Measurements from ENCODE around the gene FAF1.

Gene FAF1

DNA sequence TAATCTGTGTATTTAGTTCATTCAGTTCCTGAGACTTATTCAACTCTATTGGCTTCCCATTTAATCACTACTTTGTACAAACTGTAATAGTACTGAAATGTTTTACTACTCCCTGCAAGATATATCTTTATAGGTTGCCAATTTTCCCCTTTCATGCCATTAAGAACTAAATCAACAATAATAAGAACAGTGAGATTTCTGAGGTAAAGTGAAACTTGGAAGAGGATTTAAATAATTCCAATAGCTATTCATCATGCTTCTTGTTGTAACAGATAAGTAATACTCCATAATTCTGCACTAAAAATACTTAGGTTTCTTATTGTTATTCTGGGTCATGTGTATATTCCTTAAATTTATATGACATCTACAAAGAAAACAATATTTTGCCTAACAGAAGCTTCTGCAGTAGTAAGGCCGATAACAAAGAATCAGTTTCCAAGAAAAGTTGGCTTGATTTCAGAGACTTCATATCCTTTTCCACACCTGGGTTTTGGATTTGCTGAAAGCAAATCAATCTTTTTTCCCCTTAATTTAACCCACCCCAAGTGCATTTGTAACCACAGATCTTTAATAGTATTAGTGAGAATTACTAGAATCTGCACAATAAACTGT, 258.3 kb downstream of the FAF1 start:
- no peak for TF ChIP-seq GATA1 (IDR thresholded peaks at IDR 0.05; ENCODE audit: low read depth, low read length)
- TF ChIP-seq POLR2A (IDR thresholded peaks at IDR 0.05; ENCODE audit: low read length), result no peak
- no peak for DNase-seq

DNA sequence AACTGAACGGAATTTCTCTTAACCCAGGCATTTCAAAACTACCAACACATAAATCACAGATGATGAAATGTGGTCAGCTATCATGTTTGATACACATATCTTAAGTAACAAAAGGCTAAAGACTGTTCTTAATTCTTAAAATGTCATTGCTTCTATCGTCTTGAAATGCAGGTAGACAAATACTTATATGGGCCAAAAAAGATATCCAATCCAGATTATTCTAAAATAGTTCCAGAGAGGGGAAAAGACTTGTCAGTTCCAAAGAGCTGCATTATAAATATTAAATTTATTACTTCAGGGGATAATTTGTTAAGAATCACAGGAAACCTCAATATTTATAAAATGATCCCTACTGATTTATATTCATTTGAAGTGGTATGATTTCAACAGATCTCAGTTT, 259.4 kb downstream of the FAF1 start:
- TF ChIP-seq POLR2A (IDR thresholded peaks at IDR 0.05; ENCODE audit: low read length) (no peak), GATA1 (IDR thresholded peaks at IDR 0.05; ENCODE audit: low read depth, low read length) (no peak)
- no peak for DNase-seq

DNA sequence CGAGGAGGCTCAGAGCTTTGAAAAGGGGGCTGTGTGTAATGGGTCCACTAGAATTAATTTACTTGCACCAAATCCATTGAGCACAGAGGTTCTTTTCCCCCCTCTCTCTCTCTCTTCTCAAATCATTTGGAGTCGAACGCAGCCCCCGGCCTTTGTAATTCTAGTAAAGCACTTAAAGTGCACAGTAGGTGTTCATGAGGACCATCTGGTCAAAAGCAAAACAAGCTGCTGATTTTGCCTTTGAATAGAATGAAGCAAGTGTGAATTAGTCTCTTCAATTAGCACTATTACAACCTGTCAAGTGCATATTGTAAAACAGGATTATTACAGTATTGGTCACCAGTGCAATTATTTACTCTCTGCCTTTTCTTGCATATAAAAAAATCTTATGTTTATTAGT, 259.9 kb downstream of the FAF1 start:
- no peak for DNase-seq
- TF ChIP-seq POLR2A (IDR thresholded peaks at IDR 0.05; ENCODE audit: low read length), result no peak
- no peak for TF ChIP-seq GATA1 (IDR thresholded peaks at IDR 0.05; ENCODE audit: low read depth, low read length)

DNA sequence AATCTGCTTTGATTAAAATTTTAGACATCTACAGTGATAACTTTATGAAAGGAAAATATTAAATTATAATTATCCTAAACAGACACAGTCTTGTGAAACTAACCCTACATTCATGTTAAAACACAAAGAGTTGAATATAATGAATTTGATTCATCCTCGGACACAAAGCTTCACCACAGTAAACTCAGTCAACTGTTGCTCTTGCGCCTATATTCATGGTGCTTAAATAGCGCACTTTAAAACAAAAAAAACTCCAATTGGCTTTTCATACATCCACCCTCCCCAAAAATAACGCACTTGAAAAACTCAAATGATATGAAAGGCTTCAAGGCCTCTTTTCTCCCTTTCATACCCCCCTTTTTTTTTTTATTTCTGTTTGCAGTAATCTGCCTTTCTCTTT, 260.3 kb downstream of the FAF1 start:
- no peak for TF ChIP-seq POLR2A (IDR thresholded peaks at IDR 0.05; ENCODE audit: low read length)
- TF ChIP-seq GATA1 (IDR thresholded peaks at IDR 0.05; ENCODE audit: low read depth, low read length), result no peak
- no peak for DNase-seq

GRCh38 chr1:50697440-50698421, 262.3 kb downstream of the FAF1 start:
- no peak for DNase-seq
- TF ChIP-seq GATA1 (IDR thresholded peaks at IDR 0.05; ENCODE audit: low read depth, low read length), result no peak
- no peak for TF ChIP-seq POLR2A (IDR thresholded peaks at IDR 0.05; ENCODE audit: low read length)

DNA sequence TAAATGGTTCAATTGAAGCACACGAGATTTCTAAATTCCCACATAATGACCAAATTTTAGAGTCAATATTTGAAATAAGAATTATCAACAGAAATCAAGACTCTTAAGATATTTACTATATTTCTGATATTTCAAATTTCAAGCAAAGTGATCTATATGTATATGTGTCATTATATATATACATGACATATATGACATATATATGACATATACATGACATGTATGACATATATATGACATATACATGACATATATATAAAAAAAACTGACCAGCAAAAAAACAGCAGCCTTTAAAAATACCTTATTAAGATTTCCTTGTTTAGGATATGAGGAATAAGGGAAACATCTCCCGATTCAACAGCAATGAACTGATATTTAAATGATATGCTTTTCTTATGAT, 266.2 kb downstream of the FAF1 start:
- TF ChIP-seq POLR2A (IDR thresholded peaks at IDR 0.05; ENCODE audit: low read length) (no peak), GATA1 (IDR thresholded peaks at IDR 0.05; ENCODE audit: low read depth, low read length) (no peak)
- no peak for DNase-seq

DNA sequence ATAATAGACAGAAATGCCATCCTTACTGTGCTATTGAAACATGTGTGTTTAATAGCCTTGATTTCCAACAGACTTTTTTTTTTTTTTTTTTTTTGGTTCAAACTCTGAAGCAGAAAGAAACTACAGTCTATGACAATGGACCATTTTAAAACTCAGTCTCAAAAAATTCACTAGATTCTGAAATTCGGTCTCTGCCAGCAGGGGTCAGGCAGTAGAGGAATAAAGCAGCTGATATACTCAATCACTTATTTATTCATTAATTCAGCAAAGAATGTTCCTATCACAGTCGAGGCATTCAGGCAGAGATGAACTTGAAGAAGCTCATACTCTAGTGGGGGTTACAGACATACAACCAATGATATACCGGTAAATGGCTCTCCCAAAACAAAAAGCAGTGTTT, 275.9 kb downstream of the FAF1 start:
- no peak for DNase-seq
- TF ChIP-seq POLR2A (IDR thresholded peaks at IDR 0.05; ENCODE audit: low read length), result no peak

DNA sequence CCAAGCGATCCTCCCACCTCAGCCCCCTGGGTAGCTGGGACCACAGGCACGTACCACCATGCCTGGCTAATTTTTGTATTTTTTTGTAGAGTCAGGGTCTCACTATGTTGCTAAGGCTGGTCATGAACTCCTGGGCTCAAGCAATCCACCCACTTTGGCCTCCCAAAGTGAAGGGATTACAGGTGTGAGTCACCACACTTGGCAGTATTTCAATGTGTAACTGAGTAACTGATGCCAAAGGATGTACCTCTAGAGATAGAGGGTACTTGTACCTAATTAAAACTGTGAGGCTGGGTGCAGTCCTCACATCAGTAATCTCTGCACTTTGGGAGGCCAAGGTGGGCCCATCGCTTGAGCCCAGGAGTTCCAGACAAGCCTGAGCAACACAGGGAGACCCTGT, 278.1 kb downstream of the FAF1 start:
- no peak for DNase-seq
- no peak for TF ChIP-seq POLR2A (IDR thresholded peaks at IDR 0.05; ENCODE audit: low read length)
- TF ChIP-seq GATA1 (IDR thresholded peaks at IDR 0.05; ENCODE audit: low read depth, low read length), result no peak

- DNase-seq, result no peak
- TF ChIP-seq GATA1 (IDR thresholded peaks at IDR 0.05; ENCODE audit: low read depth, low read length) (no peak), POLR2A (IDR thresholded peaks at IDR 0.05; ENCODE audit: low read length) (no peak)
Measured at GRCh38 chr1:50667710-50668356, 292.2 kb downstream of the FAF1 start.

- TF ChIP-seq GATA1 (IDR thresholded peaks at IDR 0.05; ENCODE audit: low read depth, low read length) (no peak), POLR2A (IDR thresholded peaks at IDR 0.05; ENCODE audit: low read length) (no peak)
- no peak for DNase-seq
Measured at GRCh38 chr1:50667272-50667671, 292.8 kb downstream of the FAF1 start.

DNA sequence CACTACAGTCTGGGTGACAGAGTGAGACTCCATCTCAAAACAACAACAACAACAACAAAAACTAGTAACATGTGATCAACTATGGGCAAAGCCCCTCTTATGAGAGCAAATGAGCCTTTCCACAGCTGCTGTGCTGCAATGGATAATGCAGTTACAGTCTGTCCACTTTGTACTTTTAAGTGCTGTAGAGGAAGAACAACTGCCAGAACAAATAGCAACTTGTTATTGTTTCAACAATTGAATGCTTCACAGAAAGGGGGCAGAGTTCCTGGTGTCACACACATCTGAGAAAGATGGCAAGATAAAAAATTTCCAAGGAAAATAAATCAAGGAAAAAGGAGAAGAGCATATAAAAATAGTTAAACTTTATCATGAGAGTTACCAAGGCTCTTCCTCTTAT, 293.2 kb downstream of the FAF1 start:
- no peak for TF ChIP-seq POLR2A (IDR thresholded peaks at IDR 0.05; ENCODE audit: low read length)
- TF ChIP-seq GATA1 (IDR thresholded peaks at IDR 0.05; ENCODE audit: low read depth, low read length), result no peak
- DNase-seq, result no peak

DNA sequence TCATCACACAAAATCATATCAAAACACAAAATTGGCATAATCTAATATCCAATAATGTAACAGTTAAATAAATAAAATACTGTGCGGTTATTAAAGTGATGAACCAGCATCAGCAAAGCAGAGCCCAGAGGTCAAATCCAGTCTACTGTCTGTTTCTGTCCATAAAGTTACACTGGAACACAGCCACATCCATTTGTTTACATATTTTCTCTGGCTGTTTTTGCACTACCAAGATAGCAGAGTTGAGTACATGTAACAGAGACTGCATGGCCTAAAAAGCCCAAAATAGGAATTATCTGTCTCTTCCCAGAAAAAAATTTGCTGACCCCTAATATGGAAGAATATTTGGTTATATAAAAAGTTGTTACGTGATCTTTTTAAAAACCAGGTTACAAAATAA, 294.7 kb downstream of the FAF1 start:
- no peak for DNase-seq
- TF ChIP-seq GATA1 (IDR thresholded peaks at IDR 0.05; ENCODE audit: low read depth, low read length) (no peak), POLR2A (IDR thresholded peaks at IDR 0.05; ENCODE audit: low read length) (no peak)

DNA sequence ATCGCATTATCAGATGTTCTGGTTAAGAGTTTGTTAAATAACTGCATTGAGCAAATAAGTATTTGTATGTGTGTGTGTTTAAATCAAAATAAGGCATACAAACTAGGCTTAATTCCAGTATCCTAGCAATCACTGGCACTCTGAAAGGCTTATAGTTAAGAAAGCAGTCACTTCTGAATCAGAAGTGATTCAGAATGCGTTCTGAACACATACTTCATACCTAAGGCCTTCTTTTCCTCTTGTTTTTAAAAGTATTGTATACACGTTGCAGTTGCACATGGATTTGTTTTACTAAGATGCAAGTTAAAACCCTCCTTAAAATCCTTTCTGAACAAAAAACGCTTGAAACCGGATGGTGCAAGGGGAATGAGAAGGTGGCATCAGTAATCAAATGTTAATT, 298.4 kb downstream of the FAF1 start:
- no peak for DNase-seq
- TF ChIP-seq POLR2A (IDR thresholded peaks at IDR 0.05; ENCODE audit: low read length) (no peak), GATA1 (IDR thresholded peaks at IDR 0.05; ENCODE audit: low read depth, low read length) (no peak)

DNA sequence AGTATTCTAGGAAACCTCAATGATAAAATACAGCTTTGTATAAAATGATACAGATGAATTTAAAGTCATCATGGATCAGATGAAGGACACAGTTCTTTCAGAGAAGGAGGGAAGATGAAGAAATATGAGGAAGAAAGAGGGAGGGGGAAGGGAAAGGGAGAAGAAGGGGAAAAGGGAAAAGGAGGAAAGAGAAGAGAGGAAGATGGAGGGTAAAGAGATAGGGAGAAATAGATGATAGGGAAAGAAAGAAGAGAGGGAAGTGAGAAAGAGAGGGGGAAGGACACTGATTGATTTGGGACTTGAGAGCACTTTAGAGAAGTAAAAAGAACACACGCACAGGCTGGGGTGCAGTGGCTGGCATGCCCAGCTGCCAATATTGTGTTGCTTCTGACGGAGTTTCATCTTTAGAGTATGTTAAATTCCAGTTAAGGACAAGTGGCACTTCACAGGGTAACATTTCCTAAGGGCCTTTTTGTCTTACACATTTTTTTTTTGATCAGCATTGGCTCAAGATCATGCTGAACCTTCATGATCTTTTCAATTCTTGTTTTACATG, 300.9 kb downstream of the FAF1 start:
- DNase-seq, result no peak
- TF ChIP-seq POLR2A (IDR thresholded peaks at IDR 0.05; ENCODE audit: low read length) (no peak), GATA1 (IDR thresholded peaks at IDR 0.05; ENCODE audit: low read depth, low read length) (no peak)
